Erythroblast (primary cell): ENCODE data around the gene RIMKLA.

Source experiments
- GATA1 ChIP-seq: IDR thresholded peaks from 2 replicates; pipeline ENCODE4 v1.6.1; 2011; ENCODE audit warnings: low read depth, mild to moderate bottlenecking, control low read depth, low read length, moderate library complexity
- POLR2A ChIP-seq: IDR thresholded peaks from 2 replicates; pipeline ENCODE4 v1.6.1; 2011; ENCODE audit warnings: mild to moderate bottlenecking, low read length

DNA sequence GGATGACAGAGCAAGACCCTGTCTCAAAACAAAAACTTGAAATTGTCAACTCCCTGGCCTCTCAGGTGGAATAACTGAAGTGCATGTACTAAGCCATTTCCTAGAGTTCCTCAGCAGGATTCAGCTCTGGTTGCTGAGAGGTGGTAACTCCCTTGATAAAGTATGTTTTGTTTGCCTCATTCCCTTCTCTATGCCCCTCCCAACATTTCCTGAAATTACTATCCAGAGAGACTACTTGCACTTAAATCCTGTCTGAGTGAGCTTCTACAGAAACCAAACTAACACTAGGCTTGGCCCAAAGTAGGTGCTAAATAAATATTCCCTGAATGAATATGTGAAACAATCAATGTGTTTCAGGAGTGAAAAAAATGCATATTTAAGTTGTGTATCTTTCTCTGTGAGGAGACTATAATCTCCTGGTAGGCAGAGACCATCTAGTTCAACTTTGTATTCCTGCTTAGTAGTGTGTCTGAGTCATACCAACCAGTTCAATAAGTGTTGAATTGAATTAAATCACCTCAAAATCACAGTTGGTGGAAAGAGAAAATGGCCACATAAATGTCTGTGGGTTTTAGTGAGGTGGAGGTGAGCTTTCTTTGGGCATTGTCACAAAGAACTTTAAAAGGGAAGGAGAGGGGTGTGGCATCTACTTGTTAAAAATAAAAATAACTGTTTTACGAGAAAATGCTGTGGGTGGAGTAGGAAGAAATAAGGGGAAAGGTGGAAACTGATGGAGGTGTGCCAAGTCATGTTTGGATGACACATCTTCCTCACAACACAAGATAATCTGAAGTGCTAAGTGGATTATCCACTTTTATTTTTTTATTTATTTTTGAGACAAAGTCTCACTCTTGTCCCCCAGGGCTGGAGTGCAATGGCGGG, 12.6 kb downstream of the RIMKLA start:
- TF ChIP-seq POLR2A, result no peak
- no peak for TF ChIP-seq GATA1
